Measurements from ENCODE around the gene PRDM15.

The PRDM15 gene

GRCh38 chr21:41861255-41861654 lies 17.9 kb downstream of the PRDM15 start:
- DNase-seq: no peak

GRCh38 chr21:41859297-41859980 lies 19.7 kb downstream of the PRDM15 start:
- no peak for DNase-seq

GRCh38 chr21:41858466-41859296 lies 20.5 kb downstream of the PRDM15 start:
- DNase-seq: no peak

GRCh38 chr21:41857771-41858300 lies 21.3 kb downstream of the PRDM15 start:
- DNase-seq: no peak

- DNase-seq: no peak
Measured at GRCh38 chr21:41856572-41856971, 22.6 kb downstream of the PRDM15 start.

- DNase-seq: no peak
Measured at GRCh38 chr21:41854426-41854995, 24.6 kb downstream of the PRDM15 start.

- DNase-seq: no peak
Measured at GRCh38 chr21:41852929-41853320, 26.2 kb downstream of the PRDM15 start.

GRCh38 chr21:41852151-41852928 lies 26.8 kb downstream of the PRDM15 start:
- DNase-seq: no peak

GRCh38 chr21:41851090-41851790 lies 27.9 kb downstream of the PRDM15 start:
- DNase-seq: no peak

GRCh38 chr21:41850085-41850484 lies 29.1 kb downstream of the PRDM15 start:
- DNase-seq: no peak

- no peak for DNase-seq
Measured at GRCh38 chr21:41848958-41849580, 30.1 kb downstream of the PRDM15 start.

- no peak for DNase-seq
Measured at GRCh38 chr21:41848533-41848932, 30.6 kb downstream of the PRDM15 start.

- DNase-seq: no peak
Measured at GRCh38 chr21:41847066-41847804, 31.9 kb downstream of the PRDM15 start.

GRCh38 chr21:41846536-41846935 lies 32.6 kb downstream of the PRDM15 start:
- no peak for DNase-seq

- no peak for DNase-seq
Measured at GRCh38 chr21:41846033-41846317, 33.2 kb downstream of the PRDM15 start.

- no peak for DNase-seq
Measured at GRCh38 chr21:41845310-41846032, 33.7 kb downstream of the PRDM15 start.

- no peak for DNase-seq
Measured at GRCh38 chr21:41843584-41843983, 35.6 kb downstream of the PRDM15 start.

- no peak for DNase-seq
Measured at GRCh38 chr21:41840880-41841279, 38.3 kb downstream of the PRDM15 start.

- DNase-seq: no peak
Measured at GRCh38 chr21:41839387-41840000, 39.6 kb downstream of the PRDM15 start.

GRCh38 chr21:41837756-41838297 lies 41.3 kb downstream of the PRDM15 start:
- no peak for DNase-seq

Data from suppressor macrophage (primary cell).